Dendritic cell treated with granulocyte-macrophage colony-stimulating factor and Interleukin-4, amounts not matched to agents 40 ng/mL and 50 ng/mL, for 4 days (primary cell): ENCODE data around the gene LSM5.

Experiments used
- H3K27ac Mint-ChIP-seq: one replicate; pipeline ENCODE4 v1.8.0; 2022; ENCODE audit warnings: mild to moderate bottlenecking, mixed read lengths
- H3K27me3 Mint-ChIP-seq: one replicate; pipeline ENCODE4 v1.8.0; 2022; ENCODE audit warnings: mild to moderate bottlenecking, mixed read lengths
- H3K36me3 Mint-ChIP-seq: one replicate; pipeline ENCODE4 v1.8.0; 2022; ENCODE audit warnings: low read depth, mixed read lengths
- H3K4me1 Mint-ChIP-seq: one replicate; pipeline ENCODE4 v1.8.0; 2022; ENCODE audit warnings: low read depth, mixed read lengths
- H3K4me3 Mint-ChIP-seq: one replicate; pipeline ENCODE4 v1.8.0; 2022; ENCODE audit warnings: mild to moderate bottlenecking, moderate library complexity, mixed read lengths
- H3K9me3 Mint-ChIP-seq: one replicate; pipeline ENCODE4 v1.8.0; 2022; ENCODE audit warnings: mixed read lengths
- intact Hi-C: fragments of 100-400 bp; cut with micrococcal nuclease; formaldehyde crosslinking; loops from one replicate; pipeline ENCODE4 v1.15.0; 2022

LSM5 gene

DNA sequence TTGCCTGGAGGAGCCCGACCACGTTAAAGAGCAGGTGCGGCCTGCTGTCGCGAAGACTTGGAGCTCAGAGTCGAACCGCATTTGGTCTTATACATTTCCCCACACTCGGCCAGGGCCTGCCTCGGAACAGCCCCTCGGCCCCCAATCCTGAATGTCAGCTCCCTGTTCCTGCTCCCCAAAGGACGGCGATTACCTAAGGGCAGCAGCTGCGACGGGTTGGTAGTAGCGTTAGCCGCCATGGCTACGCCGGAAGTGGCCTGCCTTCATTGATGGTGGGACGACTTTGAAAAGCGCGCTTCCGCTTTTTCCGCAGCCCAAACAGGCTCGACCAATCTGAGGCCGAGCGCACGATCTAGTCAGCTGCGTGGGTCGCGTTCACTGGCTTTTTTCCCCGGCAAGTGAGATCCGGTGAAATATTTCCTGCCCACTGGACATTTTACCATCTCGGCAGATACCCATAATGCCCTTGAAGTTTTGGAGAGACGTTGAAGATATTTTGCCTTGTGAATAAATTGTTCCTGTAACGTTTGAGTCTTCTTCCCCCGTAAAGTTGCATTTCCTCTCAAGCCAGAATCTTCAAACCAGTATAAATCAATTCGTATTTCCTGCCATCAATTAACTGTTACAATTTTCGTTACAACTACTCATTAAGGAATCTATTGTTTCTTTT lies at the start of gene LSM5:
Gene LSM5 (minus strand): TSS at position 254 of the 670 bp plus-strand sequence. CDS start 15 bp downstream, at position 239.
- no peaks in the 10 kb centered on the region for H3K27me3 Mint-ChIP-seq
- no peaks in the 10 kb centered on the region for H3K9me3 Mint-ChIP-seq
- peak within 1 kb of the TSS; percentile 95 for H3K27ac Mint-ChIP-seq
- intact Hi-C loops = loop anchor here (2.0 to 10.0 kb wide), 5 partner anchors 75 to 615 kb away; partner anchors contain the start of genes KBTBD2, NT5C3A and RP9
- peaks cover 5% of the 10 kb centered on the region for H3K4me1 Mint-ChIP-seq
- peaks cover 45% of the 10 kb centered on the region for H3K36me3 Mint-ChIP-seq
- peak within 1 kb of the TSS; percentile 88 for H3K4me3 Mint-ChIP-seq

DNA sequence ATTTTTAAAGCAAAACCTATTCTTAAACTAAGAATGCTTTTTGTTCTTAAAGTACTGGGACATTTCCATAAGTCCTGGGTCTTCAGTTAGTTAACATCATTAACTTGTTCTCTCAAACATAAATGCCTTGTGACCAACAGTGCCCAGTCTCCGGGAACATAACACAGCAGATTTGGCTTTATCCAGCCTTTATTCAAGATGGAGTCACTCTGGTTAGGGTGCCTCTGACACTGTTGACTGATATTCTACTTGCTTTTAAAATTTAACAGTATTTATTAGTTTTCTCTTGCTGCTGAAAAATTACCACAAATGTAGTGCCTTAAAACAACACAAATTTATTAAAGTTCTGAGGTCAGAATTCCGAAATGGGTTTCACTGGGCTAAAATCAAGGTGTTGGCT lies 49.2 kb upstream of the LSM5 start:
- Mint-ChIP-seq H3K9me3 (no peaks in the 10 kb centered on the region), H3K27me3 (no peaks in the 10 kb centered on the region), H3K4me3 (no peak overlapping the region), H3K27ac (no peak overlapping the region), H3K4me1 (peaks cover 6% of the 10 kb centered on the region), H3K36me3 (peaks cover 35% of the 10 kb centered on the region)
- intact Hi-C loops = no loop called here

DNA sequence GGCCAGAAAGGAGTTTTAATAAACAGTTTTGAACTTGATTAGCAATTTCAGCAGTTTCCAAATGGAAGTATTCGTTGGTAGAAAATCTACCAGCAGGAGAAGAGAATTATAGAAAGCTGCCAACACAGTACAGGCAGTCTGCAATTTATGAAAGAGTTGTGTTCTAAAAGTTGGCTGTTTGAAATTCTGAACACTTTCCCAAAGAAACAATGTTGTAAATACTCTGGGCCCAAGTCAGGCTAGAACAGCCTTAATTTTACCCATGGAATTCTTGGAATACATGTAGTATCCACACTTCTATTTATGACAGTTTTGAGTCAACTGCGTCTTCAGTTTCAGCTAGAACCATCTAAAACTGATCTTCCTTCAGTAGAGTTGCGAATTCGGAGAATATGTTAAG lies 47.6 kb upstream of the LSM5 start:
- intact Hi-C loops = no loop called here

DNA sequence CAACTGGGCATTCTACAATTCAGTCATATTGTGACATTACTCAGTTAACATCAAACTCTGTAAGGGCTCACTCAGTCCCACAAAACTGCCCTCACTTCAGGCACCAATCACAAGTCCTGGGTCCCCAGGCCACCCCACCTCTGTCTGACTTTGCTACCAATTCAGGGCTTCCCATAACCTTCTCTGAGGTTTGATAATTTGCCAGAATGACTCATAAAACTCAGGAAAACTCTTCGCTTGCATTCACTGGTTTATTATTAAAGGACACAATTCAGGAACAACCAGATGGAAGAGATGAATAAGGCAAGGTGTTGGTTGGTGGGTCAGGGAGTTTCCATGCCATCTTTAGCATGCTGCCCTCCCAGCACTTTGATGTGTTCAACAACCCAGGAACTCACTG lies 46.4 kb upstream of the LSM5 start:
- intact Hi-C loops = no loop called here
- no peaks in the 10 kb centered on the region for H3K9me3 Mint-ChIP-seq
- H3K36me3 Mint-ChIP-seq = peaks cover 24% of the 10 kb centered on the region
- no peaks in the 10 kb centered on the region for H3K27me3 Mint-ChIP-seq
- no peak overlapping the region for H3K4me3 Mint-ChIP-seq
- H3K27ac Mint-ChIP-seq = no peak overlapping the region
- H3K4me1 Mint-ChIP-seq = peaks cover 11% of the 10 kb centered on the region

More for the DNA sequence above, 47.6 kb upstream of the LSM5 start:
- Mint-ChIP-seq H3K36me3 (peaks cover 19% of the 10 kb centered on the region), H3K4me1 (peaks cover 6% of the 10 kb centered on the region), H3K27me3 (no peaks in the 10 kb centered on the region), H3K9me3 (no peaks in the 10 kb centered on the region), H3K27ac (no peak overlapping the region), H3K4me3 (no peak overlapping the region)

DNA sequence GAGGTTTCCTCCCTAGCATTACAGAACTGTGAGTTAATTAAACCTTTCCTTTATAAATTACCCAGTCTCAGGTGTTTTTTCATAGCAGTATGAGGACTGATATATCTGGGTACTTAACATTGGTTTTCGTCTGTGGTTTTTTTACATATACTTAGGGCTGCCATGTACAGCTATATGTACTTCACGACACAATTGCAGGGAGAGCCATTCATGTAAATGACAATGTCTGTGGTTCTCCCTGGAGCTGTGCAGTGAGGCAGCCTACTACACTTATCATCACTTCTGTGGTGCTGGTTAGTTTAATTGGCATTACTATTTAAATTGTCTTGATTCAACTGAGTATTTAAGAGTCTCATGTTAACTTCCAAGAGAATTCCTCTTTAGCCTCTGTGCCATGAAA lies 45.8 kb upstream of the LSM5 start:
- Mint-ChIP-seq H3K36me3 (peaks cover 29% of the 10 kb centered on the region), H3K4me1 (peaks cover 11% of the 10 kb centered on the region), H3K27me3 (no peaks in the 10 kb centered on the region), H3K9me3 (no peaks in the 10 kb centered on the region), H3K4me3 (no peak overlapping the region), H3K27ac (no peak overlapping the region)
- intact Hi-C loops = no loop called here

DNA sequence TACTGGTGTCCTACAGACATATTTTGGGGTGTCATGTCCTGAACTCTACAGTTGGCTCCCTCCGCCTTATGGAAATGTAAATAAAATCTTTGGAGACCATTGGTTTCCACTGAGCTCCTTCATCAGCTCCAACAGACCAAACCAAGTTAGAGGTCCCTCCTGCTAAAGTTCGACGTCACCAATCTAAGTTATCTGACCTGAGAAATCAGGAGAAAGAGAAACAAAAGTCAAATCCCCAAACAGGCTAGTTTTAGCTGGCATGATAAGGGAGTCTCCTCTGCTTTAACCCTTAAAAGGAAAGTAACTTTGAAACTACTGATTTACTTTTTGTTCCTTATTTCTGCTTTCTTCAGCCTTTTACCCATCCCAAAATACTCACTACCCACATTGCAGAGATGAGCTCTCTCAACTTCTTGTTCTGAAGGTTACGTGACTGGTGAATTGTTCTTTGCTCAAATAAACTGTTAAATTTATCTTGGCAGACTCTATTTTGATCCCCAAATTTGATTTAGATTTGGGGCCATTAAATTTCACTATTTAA lies 45.1 kb upstream of the LSM5 start:
- Mint-ChIP-seq H3K27ac (no peak overlapping the region), H3K9me3 (no peaks in the 10 kb centered on the region), H3K4me3 (no peak overlapping the region), H3K36me3 (peaks cover 29% of the 10 kb centered on the region), H3K4me1 (peaks cover 11% of the 10 kb centered on the region), H3K27me3 (no peaks in the 10 kb centered on the region)
- intact Hi-C loops = no loop called here

DNA sequence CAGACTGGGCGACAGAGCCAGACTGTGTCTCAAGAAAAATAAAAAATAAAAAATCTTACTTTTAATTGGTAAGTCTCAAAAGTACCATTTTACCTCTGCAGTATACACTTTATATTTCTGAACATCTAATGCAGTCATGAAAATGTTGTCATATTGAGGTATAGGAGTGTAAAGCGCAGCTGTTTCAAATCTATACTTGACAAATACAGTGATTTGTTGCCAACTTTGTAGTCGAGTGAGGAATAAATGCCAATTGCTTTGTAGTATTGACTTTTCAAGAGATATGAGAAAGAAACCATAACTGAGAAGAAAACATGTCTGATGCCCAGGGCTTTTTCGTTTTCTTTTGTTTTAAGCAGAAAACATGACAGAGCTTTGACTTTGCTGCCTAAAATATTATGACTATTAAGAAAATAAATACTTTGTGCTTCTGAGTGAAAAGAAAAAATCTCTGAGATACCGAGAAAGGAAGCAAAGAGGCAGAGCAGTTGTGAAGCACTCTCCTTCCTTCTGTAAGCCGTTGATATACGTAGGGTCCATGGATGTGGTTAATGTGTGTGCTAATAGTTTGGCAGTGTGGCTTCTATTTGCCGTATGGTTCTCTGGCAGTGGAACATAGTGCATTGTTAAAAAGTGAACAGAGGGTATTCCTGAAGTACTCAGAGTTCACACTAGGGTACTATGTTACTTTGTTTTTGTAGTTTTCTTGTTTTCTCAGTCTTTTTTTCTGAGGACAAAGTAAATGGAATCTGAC lies 43.3 kb upstream of the LSM5 start:
- H3K9me3 Mint-ChIP-seq = no peaks in the 10 kb centered on the region
- H3K4me3 Mint-ChIP-seq = no peak overlapping the region
- H3K4me1 Mint-ChIP-seq = peaks cover 11% of the 10 kb centered on the region
- H3K36me3 Mint-ChIP-seq = peaks cover 31% of the 10 kb centered on the region
- intact Hi-C loops = no loop called here
- no peaks in the 10 kb centered on the region for H3K27me3 Mint-ChIP-seq
- H3K27ac Mint-ChIP-seq = no peak overlapping the region

DNA sequence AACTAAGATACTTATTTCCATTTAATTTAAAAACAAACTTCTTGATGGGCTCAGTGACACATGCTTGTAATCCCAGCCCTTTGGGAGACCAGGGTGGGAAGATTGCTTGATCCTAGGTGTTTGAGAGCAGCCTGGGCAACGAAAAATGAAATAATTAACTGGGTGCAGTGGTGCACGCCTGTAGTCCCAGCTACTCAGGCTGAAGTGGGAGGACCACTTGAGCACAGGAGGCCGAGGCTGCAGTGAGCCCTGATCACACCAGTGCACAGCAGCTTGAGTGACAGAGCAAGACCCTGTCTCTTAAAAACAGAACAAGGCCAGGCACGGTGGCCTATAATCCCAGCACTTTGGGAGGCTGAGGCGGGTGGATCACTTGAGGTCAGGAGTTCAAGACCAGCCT lies 42.5 kb upstream of the LSM5 start:
- no peaks in the 10 kb centered on the region for H3K9me3 Mint-ChIP-seq
- H3K36me3 Mint-ChIP-seq = peaks cover 38% of the 10 kb centered on the region
- H3K4me1 Mint-ChIP-seq = peaks cover 11% of the 10 kb centered on the region
- H3K27ac Mint-ChIP-seq = no peak overlapping the region
- H3K27me3 Mint-ChIP-seq = no peaks in the 10 kb centered on the region
- no peak overlapping the region for H3K4me3 Mint-ChIP-seq
- intact Hi-C loops = no loop called here

DNA sequence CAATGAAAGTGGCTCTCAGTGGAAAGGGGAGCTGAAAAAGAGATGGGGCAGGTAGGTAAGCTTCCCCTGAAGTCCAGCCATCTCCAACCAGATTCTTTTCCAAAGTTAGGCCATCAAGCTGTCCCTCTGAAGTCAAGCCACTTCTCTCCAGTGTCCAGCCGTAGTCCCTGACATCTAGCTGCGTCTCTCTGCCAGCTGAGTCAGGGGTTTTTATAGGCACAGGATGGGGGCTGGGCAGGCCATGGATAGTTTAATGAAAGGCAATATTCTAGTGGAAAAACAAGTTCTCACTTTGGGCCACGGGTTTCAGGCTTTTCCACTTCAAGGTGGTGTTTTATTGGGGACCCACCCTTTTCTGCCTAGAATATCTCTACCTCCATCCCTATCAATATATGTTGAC lies 41.9 kb upstream of the LSM5 start:
- H3K27ac Mint-ChIP-seq = no peak overlapping the region
- peaks cover 11% of the 10 kb centered on the region for H3K4me1 Mint-ChIP-seq
- no peak overlapping the region for H3K4me3 Mint-ChIP-seq
- no peaks in the 10 kb centered on the region for H3K27me3 Mint-ChIP-seq
- H3K36me3 Mint-ChIP-seq = peaks cover 38% of the 10 kb centered on the region
- intact Hi-C loops = no loop called here
- no peaks in the 10 kb centered on the region for H3K9me3 Mint-ChIP-seq

DNA sequence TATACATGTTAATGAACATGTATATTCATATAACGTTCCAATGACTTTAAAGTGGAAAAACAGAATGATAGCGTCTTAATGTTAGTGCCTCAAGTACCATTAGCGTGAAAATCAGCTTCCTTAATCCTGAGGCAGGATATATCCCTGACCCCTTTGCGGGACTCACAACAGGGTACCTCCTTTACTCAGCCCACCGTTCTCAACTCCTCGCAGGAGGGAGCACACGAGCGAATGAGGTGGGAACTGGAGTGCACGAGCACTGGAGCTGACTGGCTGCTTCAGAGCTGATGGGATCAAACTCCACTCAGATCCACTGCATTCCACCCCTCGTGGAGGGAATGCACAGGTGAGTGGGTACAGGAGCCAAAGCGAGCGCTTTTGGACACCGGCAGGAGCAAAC lies 41.2 kb upstream of the LSM5 start:
- H3K36me3 Mint-ChIP-seq = peaks cover 39% of the 10 kb centered on the region
- no peak overlapping the region for H3K27ac Mint-ChIP-seq
- intact Hi-C loops = no loop called here
- H3K27me3 Mint-ChIP-seq = no peaks in the 10 kb centered on the region
- H3K9me3 Mint-ChIP-seq = no peaks in the 10 kb centered on the region
- no peak overlapping the region for H3K4me3 Mint-ChIP-seq
- H3K4me1 Mint-ChIP-seq = peaks cover 11% of the 10 kb centered on the region

DNA sequence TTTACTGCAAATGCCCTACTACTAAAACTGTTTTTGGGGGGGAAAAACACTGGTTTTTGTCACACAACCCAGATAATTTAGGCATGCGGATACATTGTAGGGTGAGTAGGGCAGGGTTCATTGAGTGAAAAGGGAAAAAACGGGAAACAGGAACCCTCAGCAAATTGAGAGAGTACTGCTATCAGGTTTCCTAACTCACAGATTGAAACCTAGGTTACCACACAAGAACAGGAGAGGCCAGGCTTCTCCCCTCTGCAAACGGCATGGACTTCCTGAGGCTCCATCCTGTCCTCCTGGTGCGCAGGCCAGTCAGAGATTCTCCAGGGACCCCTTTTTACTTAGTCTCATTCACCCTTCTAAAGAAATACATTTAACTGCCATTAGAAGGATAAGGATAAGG lies 35.7 kb upstream of the LSM5 start:
- Mint-ChIP-seq H3K36me3 (peaks cover 45% of the 10 kb centered on the region), H3K4me1 (peaks cover 5% of the 10 kb centered on the region), H3K27me3 (no peaks in the 10 kb centered on the region), H3K27ac (no peak overlapping the region), H3K9me3 (peaks cover 22% of the 10 kb centered on the region), H3K4me3 (no peak overlapping the region)
- intact Hi-C loops = no loop called here

DNA sequence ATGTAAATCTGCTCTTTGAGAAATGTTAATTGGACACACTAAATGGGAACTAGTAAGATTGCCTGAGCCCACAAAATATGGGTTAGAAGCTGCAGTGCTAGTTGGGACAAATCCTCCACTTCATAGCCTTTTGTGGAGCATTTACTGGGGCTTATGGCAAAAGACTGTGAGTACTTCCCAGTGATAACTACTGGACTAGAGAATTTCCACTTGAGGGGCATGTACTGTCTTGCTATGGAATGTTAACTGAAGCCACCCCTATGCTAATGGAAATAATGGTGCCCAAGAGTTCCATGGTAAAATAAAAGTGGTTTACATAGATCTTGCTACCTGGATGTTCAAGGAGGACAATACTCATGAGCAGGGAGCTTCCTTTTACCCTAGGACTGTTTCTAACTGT lies 34.5 kb upstream of the LSM5 start:
- Mint-ChIP-seq H3K36me3 (peaks cover 57% of the 10 kb centered on the region), H3K27ac (no peak overlapping the region), H3K9me3 (peaks cover 34% of the 10 kb centered on the region), H3K4me1 (peaks cover 7% of the 10 kb centered on the region), H3K27me3 (no peaks in the 10 kb centered on the region), H3K4me3 (no peak overlapping the region)
- intact Hi-C loops = no loop called here

DNA sequence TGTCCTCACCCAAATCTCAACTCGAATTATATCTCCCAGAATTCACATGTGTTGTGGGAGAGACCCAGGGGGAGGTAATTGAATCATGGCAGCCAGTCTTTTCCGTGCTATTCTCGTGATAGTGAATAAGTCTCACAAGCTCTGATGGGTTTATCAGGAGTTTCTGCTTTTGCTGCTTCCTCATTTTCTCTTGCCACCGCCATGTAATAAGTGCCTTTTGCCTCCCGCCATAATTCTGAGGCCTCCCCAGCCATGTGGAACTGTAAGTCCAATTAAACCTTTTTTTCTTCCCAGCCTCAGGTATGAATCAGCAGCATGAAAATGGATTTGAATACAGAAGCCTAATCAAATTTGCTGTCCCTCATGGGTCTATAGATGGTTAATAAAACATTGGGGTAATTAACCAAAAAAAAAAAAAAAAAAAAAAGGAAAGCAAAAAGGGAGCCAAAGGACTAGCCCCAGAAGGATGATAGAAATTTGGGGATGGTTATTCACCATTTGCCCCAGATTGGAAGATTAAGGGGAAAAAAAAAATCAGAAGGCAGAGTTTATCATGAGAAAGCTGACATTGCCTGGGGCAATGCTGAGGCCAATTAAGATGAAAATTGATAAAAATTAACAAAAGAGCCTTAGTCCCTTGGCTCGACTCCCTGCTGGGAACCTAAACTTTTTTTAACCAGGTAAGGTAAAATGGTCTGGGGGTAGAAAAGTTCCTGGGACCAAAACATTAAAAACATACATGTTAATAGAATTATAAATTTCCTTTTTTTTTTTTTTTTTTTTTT lies 32.8 kb upstream of the LSM5 start:
- peaks cover 65% of the 10 kb centered on the region for H3K36me3 Mint-ChIP-seq
- no peaks in the 10 kb centered on the region for H3K27me3 Mint-ChIP-seq
- H3K4me3 Mint-ChIP-seq = no peak overlapping the region

DNA sequence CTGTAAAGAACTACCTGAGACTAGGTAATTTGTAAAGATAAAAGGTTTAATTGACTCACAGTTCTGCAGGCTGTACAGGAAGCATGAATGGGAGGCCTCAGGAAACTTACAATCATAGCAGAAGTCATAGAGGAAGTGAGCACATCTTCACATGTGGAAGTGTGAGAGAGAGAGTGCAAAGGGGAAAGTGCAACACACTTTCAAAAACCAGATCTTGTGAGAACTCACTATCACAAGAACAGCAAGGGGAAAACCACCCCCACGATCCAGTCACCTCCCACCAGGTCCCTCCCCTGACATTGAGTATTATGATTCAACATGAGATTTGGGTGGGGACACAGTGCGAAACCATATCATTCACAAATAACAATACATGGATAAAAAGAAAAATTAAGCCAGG lies 29.6 kb upstream of the LSM5 start:
- Mint-ChIP-seq H3K27me3 (no peaks in the 10 kb centered on the region), H3K4me3 (no peak overlapping the region), H3K9me3 (peaks cover 55% of the 10 kb centered on the region), H3K4me1 (peaks cover 23% of the 10 kb centered on the region), H3K36me3 (peaks cover 80% of the 10 kb centered on the region), H3K27ac (no peak overlapping the region)
- intact Hi-C loops = no loop called here

More for the DNA sequence above, 32.8 kb upstream of the LSM5 start:
- peaks cover 7% of the 10 kb centered on the region for H3K4me1 Mint-ChIP-seq
- peaks cover 40% of the 10 kb centered on the region for H3K9me3 Mint-ChIP-seq
- H3K27ac Mint-ChIP-seq = no peak overlapping the region
- intact Hi-C loops = no loop called here
